PFSK-1 (cell line): ENCODE measurements around the gene ZNF782. TPM values are rescaled to one million over a fixed set of nuclear protein-coding genes. Genes with fewer than 3 reads are reported as not detected.

Experiments used
- FOXP2 ChIP-seq: optimal IDR thresholded peaks from 2 replicates; pipeline ENCODE3; 2011; ENCODE audit warnings: borderline replicate concordance, control low read depth, inconsistent platforms; ENCODE audit not compliant: insufficient read depth; ENCODE audit errors: extremely low read length, extremely low read depth
- POLR2AphosphoS5 ChIP-seq: IDR thresholded peaks from 2 replicates; pipeline ENCODE4 v1.6.1; 2012; ENCODE audit warnings: low read depth, mild to moderate bottlenecking, control low read depth, low read length, moderate library complexity
- SIN3A ChIP-seq: IDR thresholded peaks from 2 replicates; pipeline ENCODE4 v1.6.1; 2012; ENCODE audit warnings: mild to moderate bottlenecking, low read length, moderate library complexity, borderline replicate concordance; ENCODE audit not compliant: insufficient read depth
- TAF1 ChIP-seq: IDR thresholded peaks from 2 replicates; pipeline ENCODE4 v1.6.1; 2012; ENCODE audit warnings: low read length, control low read depth, borderline replicate concordance; ENCODE audit not compliant: insufficient read depth
- polyA plus RNA-seq: library from polyadenylated mRNA; unstranded; fragments of >200 nt; gene quantifications from one replicate; pipeline ENCODE4 v1.2.1, GENCODE V29; 2012; ENCODE audit warnings: low read depth, missing spikeins; ENCODE audit not compliant: insufficient read length
- TF ChIP-seq, protein P1 (sequence below), 2 experiments: IDR thresholded peaks; 2 replicates each; pipeline versions ENCODE4 v1.6.1 to v1.8.0; 2011 to 2012; ENCODE audit warnings: low read depth in 2 of 2, low read length in 2 of 2, control low read depth in 1 of 2, inconsistent platforms in 1 of 2, mild to moderate bottlenecking in 1 of 2, moderate library complexity in 1 of 2; ENCODE audit not compliant: insufficient read depth in 1 of 2

ZNF782 gene
- polyA plus RNA-seq, result 0.85 TPM

DNA sequence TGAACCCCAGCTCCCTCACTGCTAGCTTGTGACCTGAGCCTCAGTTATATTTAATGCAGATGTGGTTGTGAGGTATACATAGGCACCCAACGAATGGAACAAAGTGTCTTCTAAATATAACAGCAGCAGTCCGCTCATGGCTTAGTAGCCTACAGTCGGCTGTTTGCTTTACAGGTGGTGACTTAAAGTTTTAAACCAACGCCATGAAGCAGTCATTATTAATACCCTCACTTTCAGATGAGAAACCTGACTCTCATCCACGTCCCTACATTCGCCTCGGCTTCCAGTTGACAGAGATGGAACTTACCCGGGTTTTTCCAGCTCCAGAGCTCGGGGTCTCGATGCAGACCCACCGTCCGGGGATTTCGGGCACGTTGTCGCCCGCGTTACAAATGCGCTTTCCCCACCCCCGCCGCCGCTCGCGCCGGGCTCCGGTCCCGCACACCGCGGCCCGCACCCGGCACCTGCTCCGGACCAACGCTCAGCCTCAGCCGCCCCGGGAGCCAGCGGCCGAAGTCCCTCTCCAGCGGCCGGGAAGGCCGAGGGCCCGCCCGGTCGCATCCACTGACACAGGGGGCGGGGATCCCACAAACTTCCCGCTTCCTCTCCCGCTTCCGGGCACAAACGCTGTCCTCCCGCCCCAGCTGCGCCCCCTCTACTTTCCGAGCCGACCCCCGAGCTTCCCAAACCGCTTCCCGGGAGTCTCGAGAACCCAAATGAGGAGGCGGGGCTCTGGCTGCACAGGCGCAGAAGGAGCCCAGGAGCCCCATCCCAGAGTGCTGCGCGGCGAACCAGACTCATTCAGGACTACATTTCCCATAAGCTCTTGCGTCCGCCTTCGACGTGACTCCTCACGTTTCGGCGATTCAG is at the start of gene ZNF782:
Gene ZNF782 (minus strand): TSS at position 734 of the 870 bp plus-strand sequence. CDS start 2,553 bp downstream, outside the sequence.
- TF ChIP-seq SIN3A (no peak), POLR2AphosphoS5 (peak; percentile 80), TAF1 (0 out of 2 replicates have a peak, but pooled peaks have one; percentile 51)
- TF ChIP-seq, protein P1, sequence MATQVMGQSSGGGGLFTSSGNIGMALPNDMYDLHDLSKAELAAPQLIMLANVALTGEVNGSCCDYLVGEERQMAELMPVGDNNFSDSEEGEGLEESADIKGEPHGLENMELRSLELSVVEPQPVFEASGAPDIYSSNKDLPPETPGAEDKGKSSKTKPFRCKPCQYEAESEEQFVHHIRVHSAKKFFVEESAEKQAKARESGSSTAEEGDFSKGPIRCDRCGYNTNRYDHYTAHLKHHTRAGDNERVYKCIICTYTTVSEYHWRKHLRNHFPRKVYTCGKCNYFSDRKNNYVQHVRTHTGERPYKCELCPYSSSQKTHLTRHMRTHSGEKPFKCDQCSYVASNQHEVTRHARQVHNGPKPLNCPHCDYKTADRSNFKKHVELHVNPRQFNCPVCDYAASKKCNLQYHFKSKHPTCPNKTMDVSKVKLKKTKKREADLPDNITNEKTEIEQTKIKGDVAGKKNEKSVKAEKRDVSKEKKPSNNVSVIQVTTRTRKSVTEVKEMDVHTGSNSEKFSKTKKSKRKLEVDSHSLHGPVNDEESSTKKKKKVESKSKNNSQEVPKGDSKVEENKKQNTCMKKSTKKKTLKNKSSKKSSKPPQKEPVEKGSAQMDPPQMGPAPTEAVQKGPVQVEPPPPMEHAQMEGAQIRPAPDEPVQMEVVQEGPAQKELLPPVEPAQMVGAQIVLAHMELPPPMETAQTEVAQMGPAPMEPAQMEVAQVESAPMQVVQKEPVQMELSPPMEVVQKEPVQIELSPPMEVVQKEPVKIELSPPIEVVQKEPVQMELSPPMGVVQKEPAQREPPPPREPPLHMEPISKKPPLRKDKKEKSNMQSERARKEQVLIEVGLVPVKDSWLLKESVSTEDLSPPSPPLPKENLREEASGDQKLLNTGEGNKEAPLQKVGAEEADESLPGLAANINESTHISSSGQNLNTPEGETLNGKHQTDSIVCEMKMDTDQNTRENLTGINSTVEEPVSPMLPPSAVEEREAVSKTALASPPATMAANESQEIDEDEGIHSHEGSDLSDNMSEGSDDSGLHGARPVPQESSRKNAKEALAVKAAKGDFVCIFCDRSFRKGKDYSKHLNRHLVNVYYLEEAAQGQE (IDR thresholded peaks at IDR 0.05; ENCODE audit: insufficient read depth in 1 of 2, low read depth in 2 of 2, low read length in 2 of 2), result no peak

DNA sequence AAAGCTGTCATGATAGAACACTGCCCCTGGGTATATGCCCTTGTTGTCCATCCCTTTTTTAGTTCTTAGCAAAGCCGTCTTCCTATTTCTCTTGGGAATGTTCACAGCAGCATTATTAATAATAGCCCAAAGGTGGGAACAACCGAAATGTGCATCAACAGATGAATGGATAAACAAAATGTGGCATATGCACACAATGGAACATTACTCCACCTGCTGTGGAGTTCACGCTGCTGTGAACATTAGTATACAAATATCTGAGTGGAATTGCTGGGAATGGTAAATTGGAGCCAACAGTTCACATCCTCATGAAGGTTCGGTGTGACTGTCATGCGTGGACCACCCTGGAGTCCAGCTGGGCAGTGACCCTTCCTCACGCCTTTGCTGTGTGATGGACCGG is 37.8 kb upstream of the ZNF782 start:
- TF ChIP-seq SIN3A (no peak), POLR2AphosphoS5 (no peak), FOXP2 (no peak), TAF1 (no peak)
- TF ChIP-seq, protein P1 (IDR thresholded peaks at IDR 0.05; ENCODE audit: insufficient read depth in 1 of 2, low read depth in 2 of 2, low read length in 2 of 2), result no peak

DNA sequence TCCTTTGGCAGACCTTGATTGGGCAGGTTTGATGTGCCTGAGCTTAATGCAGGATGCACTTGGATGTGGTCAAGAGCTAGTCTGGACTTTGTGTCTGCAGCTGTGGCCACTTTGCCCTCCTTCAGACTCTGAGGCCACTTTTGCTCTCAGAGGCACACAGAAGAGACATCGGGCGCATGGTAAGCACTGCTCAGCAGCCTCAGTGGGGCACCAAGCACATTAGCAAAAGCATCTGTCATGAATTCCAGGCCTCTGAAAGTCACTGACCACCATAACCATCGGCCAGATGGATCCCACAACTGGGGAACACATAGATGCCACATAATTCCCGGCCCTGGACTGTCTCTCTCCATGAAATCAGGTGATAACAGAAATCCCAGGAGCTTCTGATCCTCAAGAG is 34.3 kb upstream of the ZNF782 start:
- TF ChIP-seq FOXP2, result no peak
- TF ChIP-seq POLR2AphosphoS5, result no peak
- TF ChIP-seq, protein P1 (IDR thresholded peaks at IDR 0.05; ENCODE audit: insufficient read depth in 1 of 2, low read depth in 2 of 2, low read length in 2 of 2), result no peak
- no peak for TF ChIP-seq TAF1
- TF ChIP-seq SIN3A, result no peak

DNA sequence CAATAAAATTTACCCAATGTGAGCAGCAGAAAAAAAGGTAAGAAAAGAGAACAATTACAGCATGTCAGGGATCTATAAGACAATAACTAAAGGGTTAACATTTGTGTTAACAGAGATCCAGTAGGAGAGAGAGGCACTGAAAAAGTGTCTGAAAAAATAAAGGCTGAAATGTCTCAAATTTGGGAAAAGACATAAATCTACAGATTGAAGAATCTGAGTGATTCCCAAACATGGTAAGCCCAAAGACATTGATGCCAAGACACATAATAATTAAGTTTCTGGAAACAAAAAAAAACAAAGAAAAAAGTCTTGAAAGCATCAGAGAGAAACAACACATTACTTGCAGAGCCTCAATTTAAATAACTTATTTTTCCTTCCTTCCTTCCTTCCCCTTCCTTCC is 31.1 kb upstream of the ZNF782 start:
- TF ChIP-seq, protein P1 (IDR thresholded peaks at IDR 0.05; ENCODE audit: insufficient read depth in 1 of 2, low read depth in 2 of 2, low read length in 2 of 2), result no peak
- TF ChIP-seq SIN3A, result no peak
- no peak for TF ChIP-seq TAF1
- TF ChIP-seq FOXP2, result no peak
- TF ChIP-seq POLR2AphosphoS5, result no peak
